ENCODE data around the gene SP1.

SP1 gene

DNA sequence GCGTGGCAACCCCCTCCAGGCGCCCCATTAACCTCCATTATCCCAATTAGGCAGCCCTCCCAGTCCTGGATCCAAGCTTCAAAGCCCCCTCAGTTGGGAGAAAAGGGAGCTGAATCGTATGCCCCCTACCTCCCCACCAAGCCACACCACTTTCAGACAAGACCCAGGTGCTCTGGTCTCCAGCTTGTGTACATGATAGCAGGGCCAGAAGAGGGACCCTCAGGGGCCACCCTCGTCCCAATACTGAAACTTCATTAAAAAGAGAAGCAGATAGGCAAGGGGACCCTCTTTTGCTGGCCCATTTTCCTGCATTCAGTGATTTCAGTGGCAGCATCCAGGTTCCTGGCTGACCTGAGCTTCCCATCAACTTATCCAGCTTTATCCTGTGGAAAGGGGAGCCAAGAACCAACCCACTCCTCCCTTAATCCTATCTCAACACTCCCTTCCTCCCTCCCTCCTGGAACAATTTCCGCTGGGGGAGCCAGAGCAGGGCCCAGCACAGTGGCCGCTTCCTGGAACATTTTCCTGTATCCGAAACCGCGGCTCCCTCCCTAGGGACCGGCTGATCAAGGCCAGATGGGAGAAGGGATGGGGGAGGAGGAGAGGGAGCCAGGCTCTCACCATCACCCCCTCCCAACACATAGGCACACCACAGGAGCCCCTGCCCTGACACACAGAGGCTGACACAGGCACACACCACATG lies 34.3 kb upstream of the SP1 start:
- TF ChIP-seq GATA2 (IDR thresholded peaks at IDR 0.05; ENCODE audit: low read depth, low read length) (no peak), GATA3 (IDR thresholded peaks at IDR 0.05; ENCODE audit: low read depth, low read length) (no peak)

DNA sequence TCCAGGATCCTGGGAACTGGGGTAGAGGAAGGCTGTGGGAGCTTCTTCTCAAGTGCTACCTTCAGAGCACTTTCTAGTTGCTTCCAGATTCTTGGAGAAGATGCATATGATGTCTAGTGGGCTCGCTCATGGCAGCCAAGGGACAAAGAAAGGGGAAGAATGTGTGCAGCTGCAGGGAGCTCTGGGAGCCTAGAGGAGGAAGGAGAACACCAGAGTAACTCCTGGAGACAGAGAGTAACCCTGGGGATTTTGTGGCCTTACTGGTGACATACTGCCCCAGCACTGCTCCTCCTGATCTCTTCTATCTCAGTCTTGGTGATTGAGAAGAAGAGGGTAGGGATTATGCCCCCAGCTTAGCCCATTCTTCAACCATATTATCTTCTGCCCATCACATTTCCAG lies 33.5 kb upstream of the SP1 start:
- TF ChIP-seq GATA3 (IDR thresholded peaks at IDR 0.05; ENCODE audit: low read depth, low read length): no peak
- no peak for TF ChIP-seq GATA2 (IDR thresholded peaks at IDR 0.05; ENCODE audit: low read depth, low read length)

DNA sequence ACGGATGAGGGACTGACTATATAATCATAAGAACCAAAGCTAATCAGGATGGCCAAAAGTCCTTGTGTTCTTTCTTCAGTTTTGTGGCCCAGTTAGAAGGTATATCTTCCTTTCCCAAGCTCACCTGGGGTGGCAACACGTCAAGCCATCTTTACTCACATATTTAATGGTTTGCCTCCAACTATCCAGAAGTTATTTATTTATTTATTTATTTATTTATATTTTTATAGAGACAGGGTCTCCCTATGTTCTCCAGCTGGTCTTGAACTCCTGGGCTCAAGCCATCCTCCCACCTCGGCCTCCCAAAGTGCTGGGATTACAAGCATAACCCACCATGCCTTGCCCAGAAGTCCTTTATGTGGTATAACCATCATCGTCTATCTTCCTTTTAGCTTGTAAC lies 32.1 kb upstream of the SP1 start:
- TF ChIP-seq GATA2 (IDR thresholded peaks at IDR 0.05; ENCODE audit: low read depth, low read length): no peak
- TF ChIP-seq GATA3 (IDR thresholded peaks at IDR 0.05; ENCODE audit: low read depth, low read length): no peak

DNA sequence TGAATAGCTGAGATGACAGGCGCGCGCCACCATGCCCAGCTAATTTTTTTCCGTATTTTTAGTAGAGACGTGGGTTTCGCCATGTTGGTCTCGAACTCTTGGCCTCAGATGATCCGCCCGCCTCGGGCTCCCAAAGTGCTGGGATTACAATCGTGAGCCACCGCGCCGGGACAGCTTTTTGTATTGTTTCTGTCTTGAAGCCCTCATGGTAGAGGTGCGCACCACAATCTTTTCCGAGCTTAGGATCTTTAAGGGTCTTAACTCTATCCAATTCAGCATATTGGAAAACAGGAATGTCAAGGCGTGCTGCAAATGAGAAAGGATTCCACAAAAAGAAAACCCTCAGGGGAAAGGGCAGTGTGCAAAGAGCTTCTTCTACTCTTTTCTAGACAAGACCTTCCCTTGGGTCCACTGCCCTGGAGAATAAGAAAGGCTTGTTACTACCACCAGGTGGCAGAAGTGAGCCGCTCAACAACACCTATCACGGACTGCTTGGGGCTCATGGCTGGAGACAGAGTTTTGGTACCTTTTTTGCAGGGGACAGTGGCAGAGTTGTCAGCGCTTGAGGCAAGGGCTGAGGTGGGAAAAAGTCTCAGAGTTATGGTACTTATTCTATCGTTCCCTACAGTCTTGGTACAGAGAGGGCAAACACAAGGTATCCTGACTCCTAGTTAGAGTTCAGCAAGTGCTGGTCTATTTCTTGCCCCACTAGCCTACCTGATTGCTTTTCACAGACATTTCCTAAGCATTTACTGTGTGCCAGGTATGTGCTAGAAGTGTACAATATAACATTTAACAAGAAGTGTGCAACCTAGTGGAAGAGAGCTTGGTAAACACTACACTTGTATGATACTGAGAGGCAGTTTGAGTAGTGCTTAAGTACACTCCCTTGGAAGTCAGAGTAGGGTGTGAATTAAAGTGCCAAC lies 27.4 kb upstream of the SP1 start:
- TF ChIP-seq GATA2 (IDR thresholded peaks at IDR 0.05; ENCODE audit: low read depth, low read length) (no peak), GATA3 (IDR thresholded peaks at IDR 0.05; ENCODE audit: low read depth, low read length) (no peak)

DNA sequence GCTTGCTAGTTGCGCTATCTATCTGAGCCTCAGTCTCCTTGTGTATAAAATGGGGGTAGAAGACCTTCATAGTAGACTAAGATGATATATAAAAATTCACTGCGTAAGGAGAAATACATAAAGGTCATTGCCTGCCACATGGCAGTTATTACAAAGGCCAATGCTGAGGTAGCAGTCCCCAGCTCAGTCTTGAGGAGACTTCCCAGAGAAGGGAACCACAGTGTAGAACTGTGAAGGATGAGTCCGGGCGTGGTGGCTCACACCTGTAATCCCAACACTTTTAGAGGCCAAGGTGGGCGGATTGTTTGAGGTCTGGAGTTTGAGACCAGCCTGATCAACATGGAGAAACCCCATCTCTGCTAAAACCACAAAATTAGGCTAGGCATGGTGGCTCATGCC lies 26.7 kb upstream of the SP1 start:
- TF ChIP-seq GATA3 (IDR thresholded peaks at IDR 0.05; ENCODE audit: low read depth, low read length): no peak
- no peak for TF ChIP-seq GATA2 (IDR thresholded peaks at IDR 0.05; ENCODE audit: low read depth, low read length)

DNA sequence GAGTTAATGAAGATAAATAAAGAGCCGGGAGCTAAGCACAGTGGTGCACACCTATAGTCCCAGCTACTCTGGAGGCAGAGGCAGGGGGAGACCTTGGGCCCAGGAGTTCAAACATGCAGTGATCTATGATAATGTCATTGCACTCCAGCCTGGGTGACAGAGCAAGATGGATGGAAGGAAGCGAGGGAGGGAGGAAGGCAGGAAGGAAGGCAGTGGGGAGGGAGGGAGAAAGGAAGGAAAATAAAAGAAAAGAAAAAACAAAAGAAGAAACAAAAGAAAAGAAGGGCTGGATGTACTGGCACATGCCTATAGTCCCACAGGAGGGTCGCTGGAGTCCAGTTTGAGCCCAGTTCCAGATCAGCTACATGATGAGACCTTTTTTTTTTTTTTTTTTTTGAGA lies 24.9 kb upstream of the SP1 start:
- TF ChIP-seq GATA2 (IDR thresholded peaks at IDR 0.05; ENCODE audit: low read depth, low read length): no peak
- TF ChIP-seq GATA3 (IDR thresholded peaks at IDR 0.05; ENCODE audit: low read depth, low read length): no peak

DNA sequence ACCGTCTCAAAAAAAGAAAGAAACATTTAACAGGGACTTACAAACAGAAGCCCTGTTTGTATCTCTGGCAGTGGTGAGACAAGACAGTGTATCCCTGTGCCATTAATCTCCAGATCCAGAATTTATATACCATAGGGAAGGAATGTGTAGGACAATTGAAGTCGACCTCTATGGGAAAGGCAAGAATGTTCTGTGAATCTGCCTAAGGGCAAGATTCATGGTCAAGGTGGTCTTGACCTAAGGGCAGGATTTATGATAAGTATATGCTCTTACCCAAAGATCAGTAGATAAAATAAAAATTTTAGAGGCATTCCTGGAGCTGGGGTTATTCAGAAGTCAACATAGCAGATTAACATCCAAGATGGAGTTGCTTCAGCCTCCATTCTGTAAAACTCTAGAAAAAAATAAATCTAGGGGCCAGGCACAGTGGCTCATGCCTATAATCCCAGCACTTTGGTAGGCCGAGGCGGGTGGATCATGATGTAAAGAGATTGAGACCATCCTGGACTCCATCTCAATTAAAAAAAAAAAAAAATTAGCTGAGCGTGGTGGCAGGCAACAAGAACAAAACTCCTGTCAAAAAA lies 21.0 kb upstream of the SP1 start:
- TF ChIP-seq GATA2 (IDR thresholded peaks at IDR 0.05; ENCODE audit: low read depth, low read length) (no peak), GATA3 (IDR thresholded peaks at IDR 0.05; ENCODE audit: low read depth, low read length) (no peak)

DNA sequence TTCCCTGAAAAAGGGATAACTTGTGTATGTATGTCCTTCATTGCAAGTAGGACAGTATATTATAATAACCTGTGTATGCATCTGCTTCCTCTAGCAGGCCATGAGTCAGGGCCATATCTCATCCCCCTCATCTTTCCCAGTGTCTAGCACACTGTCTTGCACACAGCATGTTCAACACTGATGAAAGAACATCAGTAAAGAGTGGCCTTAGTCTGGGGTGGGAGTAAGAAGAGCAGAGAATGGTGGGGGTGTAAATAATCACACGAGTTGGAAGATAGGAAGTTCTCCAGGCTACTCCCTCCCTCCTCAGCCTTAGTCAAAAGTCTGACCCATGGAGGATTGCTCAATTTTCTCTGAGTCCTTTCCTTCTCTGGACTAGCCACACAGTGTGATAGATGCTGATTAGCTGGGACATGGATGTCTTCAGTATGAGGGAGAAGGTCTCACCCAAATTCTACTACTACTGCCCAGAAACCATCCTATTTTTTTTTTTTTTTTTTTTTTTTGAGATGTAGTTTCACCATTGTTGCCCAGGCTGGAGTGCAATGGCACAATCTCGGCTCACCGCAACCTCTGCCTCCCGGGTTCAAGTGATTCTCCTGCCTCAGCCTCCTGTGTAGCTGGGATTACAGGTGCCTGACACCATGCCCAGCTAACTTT lies 14.6 kb upstream of the SP1 start:
- TF ChIP-seq GATA3 (IDR thresholded peaks at IDR 0.05; ENCODE audit: low read depth, low read length): no peak

DNA sequence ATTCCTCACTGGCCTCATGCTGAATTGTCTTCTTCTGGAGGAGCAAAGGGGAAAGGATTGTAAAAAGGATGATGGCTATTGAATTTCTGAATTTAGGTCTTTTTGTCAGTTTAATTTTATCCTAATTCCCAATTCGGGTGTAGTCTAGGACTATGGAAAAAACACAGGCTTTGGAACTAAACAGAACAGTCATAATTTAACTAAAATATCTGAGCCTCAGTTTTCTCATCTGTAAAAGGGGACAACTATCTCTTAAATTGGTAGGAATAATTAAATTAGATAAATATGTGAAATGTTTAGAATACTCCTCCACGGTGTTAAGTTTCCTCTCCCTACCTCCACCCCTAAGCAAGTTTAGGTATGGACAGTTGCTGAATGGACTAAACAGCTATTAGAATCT lies 3.2 kb upstream of the SP1 start:
- TF ChIP-seq GATA3 (IDR thresholded peaks at IDR 0.05; ENCODE audit: low read depth, low read length) (no peak), GATA2 (IDR thresholded peaks at IDR 0.05; ENCODE audit: low read depth, low read length) (no peak)

DNA sequence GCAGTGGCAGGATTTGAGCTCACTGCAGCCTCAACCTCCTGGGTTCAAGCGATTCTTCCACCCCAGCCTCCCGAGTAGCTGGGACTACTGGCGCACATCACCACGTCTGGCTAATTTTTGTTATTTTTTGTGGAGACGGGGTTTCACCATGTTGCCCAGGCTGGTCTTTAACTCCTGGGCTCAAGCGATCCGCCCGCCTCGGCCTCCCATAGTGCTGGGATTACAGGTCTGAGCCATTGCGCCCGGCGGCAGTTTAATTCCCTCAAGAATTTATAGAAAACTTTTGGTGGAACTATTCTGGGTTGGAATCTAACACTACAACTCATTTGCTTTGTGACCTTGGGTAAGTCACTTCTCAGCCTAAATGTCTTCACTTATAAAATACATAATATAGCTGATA lies 1.8 kb upstream of the SP1 start:
- no peak for TF ChIP-seq GATA3 (IDR thresholded peaks at IDR 0.05; ENCODE audit: low read depth, low read length)
- TF ChIP-seq GATA2 (IDR thresholded peaks at IDR 0.05; ENCODE audit: low read depth, low read length): no peak

DNA sequence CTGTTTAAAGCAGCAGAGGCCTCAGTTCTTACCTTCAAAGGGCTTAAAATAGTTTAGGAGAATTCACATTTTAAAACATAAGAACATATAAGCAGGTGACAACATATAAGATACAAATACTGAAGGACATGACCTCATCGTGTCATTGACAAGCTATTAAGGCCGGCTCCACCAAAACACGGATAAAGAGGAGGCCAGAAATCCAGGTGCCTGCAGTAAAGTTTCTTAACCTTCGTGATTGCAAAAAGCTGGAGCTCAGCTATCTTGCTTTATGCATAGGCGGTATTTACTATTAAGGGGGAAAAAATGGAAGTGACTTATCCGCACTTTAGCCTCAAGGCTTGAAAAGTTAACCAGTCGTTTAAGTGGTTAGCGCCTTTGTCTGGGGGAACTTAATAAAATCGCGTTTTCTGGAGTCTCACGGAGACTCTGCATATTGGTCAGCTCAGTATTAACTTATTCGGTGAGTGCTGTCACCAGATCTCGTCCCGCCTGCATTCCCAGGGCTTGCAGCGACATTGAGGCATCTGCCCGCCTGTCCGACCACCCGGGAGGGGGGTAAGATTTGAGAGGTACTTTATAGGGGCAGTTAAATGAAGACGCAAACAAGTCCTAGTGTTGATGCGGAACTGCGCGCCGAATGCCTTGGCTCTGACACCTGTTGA lies 1.1 kb upstream of the SP1 start:
- no peak for TF ChIP-seq GATA3 (IDR thresholded peaks at IDR 0.05; ENCODE audit: low read depth, low read length)
- TF ChIP-seq GATA2 (IDR thresholded peaks at IDR 0.05; ENCODE audit: low read depth, low read length): no peak

DNA sequence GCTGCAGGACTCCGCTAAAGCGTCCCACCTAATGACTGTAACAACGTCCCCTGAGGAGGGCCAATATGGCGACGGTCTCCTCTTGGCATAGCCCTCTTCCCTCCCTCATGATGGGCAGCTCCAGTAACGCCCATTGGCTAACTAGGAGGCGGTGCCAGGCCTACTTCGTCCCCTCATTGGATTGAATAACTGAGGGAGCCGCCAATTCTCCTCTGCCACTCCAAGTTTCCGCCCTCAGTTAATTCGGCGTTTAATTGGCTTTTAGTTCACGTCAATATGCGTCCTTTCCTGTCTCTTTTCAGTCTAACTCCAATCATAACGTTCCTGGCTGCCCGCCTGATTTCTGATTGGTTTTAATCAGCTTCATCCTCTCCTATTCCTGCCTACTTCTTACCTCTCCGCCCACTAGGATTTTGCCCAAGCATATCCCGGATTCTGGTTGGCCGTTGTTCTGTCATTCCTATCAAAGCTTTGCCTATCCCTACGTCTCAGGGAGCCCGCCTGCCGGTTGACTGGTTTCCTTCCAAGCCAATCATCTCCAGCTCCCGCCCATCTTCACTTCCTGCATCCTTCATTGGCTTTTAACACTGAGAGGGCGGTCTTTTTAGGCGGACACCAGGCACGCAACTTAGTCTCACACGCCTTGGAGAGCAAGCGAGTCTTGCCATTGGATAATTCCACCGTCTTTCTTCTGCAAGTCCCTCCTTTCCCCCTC lies 430 bp upstream of the SP1 start:
- TF ChIP-seq GATA2 (IDR thresholded peaks at IDR 0.05; ENCODE audit: low read depth, low read length) (no peak), GATA3 (IDR thresholded peaks at IDR 0.05; ENCODE audit: low read depth, low read length) (no peak)

All from SH-SY5Y (cell line).